Measurements from ENCODE around the gene TRMT112. TPM values are rescaled to one million over a fixed set of nuclear protein-coding genes. Genes with fewer than 3 reads are reported as not detected.
A peak's percentile ranks its signal among the peaks of the same experiment; 100 is the strongest.

TRMT112 gene
- total RNA-seq, 2 donors from 2014 or later, result 60.6 to 67.5 TPM

DNA sequence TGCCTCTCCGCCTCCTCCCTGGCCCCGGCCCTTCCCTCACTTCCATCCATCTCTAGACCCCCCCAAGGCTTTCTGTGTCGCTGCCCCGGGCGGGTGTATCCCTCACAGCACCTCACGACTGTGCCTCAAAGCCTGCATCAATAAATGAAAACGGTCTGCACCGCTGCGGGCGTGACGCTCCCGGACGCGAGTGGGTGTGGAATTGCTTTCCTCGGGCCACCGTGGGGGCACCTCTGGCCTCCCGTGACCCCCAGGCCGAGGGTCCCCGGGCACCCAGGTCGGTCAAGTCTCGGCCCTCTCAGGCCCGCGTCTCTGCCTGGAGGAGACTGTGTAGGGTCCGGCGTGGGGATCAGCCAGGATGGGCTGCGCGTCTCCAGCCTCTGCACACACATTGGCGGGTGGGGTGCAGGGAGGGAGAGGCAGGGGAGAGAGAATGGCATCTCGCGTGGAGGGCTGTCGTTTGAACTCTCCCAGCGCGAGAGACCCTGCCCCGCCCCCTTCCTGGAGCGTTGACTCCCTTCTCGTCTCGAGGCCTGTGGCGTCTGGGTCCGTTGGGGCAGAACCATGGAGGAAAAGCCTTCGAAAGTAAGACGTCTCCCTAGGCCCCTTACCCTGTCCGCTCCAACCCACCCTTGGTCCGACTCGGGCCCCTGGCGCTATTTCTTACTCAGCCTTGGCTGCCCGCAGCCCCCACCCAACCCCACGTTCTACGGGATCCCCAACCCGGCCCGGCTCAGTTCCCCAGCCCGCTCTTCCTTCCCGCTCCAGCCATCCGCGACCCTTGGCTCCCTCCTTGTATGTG is 17.3 kb downstream of the TRMT112 start, which contains the start of gene CATSPERZ:
TSS of gene CATSPERZ (plus strand) at position 512 of the 802 bp plus-strand sequence. CDS start at position 565, 53 bp downstream.
- intact Hi-C loops (cut with DNase I, micrococcal nuclease), result loop anchor here in 1 of 2 donors (10.0 kb wide), 1 partner anchor 95 kb away; the partner anchor contains the start of gene FERMT3
- DNase-seq (peak in 1 of 2 donors; percentile 40), ATAC-seq (no peak)

DNA sequence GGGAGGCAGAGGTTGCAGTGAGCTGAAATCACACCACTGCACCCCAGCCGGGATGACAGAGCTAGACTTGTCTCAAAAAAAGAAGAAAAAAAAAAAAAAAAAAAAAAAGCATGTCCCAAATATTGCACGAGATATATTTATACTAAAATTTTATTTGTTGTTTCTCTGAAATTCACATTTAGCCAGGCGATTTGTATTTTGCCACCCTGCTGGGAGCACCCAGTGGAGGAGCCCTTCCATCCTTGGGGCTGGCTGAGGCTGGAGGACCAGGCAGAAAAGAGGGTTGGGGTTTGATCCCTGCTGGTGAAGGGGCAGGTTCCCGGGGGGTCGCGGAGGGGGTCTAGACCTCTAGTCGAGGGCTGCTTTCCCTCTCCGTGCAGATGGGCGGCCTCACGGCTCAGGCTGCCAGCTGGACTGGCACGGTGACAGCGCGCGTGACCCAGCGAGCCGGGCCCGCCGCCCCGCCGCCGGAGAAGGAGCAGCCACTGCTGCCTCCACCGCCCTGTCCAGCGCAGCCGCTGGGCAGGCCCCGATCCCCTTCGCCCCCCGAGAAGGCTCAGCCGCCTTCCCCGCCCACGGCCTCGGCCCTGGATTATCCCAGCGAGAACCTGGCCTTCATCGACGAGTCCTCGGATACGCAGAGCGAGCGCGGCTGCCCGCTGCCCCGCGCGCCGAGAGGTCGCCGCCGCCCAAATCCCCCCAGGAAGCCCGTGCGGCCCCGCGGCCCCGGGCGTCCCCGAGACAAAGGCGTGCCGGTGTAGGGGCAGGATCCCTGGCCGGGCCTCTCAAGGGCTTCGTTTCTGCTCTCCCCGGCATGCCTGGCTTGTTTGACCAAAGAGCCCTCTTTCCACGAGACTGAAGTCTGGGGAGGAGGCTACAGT is 18.2 kb downstream of the TRMT112 start:
- peak; percentile 32 for ATAC-seq
- intact Hi-C loops (cut with DNase I, micrococcal nuclease), result no loop called here

DNA sequence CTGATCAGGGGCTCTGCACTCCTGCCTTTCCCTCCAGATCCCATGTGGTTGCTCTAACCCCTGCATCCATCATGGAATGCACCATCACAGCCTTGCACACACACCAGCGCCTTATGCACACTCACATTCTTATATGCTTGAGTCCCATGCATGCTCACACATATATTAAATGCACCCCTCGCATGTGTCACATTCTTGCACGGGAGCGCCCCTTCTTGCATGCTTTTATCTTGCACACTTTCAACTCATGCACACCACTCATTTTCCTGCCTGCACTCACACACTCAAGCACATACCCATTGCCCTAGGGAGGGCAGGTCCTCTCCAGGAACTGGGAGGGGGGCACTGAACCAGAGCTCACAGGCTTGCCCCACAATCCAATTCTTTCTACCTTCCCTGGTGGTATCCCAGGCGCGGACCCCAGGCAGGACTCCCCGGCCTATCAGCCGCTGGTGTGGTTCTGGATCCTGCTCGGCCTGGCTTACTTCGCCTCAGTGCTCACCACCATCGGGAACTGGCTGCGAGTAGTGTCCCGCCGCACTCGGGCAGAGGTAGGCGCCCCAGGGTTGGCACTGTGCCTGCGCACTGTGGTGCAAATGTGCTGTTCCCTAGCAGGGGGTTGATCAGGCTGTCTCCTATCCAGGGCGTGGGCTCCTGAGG is 19.5 kb downstream of the TRMT112 start:
- DNase-seq (peak in 1 of 2 donors; percentile 54), ATAC-seq (peak; percentile 15)
- intact Hi-C loops (cut with DNase I, micrococcal nuclease), result no loop called here

More for the DNA sequence above, 18.2 kb downstream of the TRMT112 start:
- DNase-seq, result peak in 1 of 2 donors; percentile 67

DNA sequence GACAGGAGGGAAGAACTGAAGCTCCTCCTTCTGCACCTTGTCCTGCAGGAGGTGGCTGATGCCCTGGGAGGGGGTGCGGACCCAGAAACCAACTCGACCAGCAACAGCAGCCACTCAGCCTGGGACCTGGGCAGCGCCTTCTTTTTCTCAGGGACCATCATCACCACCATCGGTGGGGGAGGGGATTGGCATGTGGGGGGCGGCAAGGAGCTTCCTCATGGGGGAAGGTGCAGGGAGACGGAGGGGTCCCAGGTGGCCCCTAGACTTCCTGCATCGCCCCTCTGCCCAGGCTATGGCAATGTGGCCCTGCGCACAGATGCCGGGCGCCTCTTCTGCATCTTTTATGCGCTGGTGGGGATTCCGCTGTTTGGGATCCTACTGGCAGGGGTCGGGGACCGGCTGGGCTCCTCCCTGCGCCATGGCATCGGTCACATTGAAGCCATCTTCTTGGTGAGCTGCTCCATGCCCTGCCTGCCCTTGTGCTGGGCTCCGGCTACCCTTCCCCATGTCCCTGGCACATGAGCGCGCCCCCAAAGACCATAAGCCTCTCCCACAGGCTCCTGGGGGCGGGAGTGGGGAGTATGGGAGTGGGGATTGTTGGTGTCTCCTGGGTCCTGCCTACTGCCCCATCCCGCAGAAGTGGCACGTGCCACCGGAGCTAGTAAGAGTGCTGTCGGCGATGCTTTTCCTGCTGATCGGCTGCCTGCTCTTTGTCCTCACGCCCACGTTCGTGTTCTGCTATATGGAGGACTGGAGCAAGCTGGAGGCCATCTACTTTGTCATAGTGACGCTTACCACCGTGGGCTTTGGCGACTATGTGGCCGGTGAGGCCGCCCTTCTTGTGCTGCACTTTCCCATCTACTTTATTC is 20.3 kb downstream of the TRMT112 start:
- intact Hi-C loops (cut with DNase I, micrococcal nuclease), result no loop called here
- DNase-seq, result no peak
- no peak for ATAC-seq

DNA sequence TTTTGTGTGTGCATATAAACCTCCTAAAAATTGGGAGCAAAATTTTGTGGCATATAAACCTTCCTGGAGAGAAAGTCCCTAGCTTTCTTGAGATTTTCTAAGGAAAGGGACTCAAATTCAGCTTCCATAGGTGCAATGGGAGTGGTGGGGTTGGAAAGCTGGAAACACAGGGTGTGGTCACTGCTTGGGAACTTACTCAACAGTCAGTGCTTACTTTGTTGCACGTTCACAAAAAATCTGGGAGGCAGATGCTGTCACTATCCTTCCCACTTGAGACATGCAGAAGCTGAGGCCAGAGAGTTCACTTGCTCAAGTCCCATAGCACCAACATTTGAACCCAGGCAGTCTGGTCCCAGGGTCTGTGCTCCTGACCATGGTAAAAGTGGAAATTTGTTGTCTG is 21.1 kb downstream of the TRMT112 start:
- DNase-seq (no peak), ATAC-seq (no peak)
- intact Hi-C loops (cut with DNase I, micrococcal nuclease), result no loop called here

DNA sequence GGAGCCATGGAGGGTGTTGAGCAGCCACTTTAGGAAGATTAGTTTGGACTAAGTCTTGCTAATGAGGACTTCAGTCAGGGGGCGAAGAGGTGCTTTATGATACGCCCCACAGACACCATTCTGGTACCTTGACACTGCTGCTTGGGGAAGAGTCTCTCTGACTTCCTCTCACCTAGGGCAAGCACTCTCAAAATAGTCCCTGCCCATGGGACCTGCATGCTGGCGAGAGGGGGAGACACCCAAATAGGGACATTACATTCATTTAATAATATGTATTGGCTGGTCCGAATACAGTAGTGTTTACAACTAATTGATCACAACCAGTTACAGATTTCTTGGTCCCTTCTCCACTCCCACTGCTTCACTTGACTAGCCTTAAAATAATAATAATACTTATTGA is 21.6 kb downstream of the TRMT112 start:
- intact Hi-C loops (cut with DNase I, micrococcal nuclease), result no loop called here
- no peak for DNase-seq
- ATAC-seq, result no peak

DNA sequence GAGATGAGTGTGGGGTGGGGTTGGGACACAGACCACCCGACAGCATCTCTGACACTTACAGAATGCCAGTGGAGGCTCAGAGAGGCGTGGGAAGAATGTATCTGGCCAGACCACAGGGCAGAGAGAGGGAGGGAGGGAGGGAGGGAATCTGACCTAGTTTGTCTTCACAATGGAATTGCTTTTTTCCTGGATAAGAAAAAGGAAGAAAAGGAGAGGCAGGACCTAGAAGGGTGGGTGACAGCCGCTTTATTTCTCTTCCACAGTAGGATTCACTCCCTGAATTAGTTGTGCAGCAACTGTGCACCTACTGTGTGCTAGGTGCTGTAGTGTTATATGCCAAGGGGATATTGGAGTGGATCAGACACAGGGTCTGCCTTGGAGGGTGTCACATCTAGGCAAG is 22.6 kb downstream of the TRMT112 start:
- DNase-seq, result no peak
- no peak for ATAC-seq
- intact Hi-C loops (cut with DNase I, micrococcal nuclease), result no loop called here

DNA sequence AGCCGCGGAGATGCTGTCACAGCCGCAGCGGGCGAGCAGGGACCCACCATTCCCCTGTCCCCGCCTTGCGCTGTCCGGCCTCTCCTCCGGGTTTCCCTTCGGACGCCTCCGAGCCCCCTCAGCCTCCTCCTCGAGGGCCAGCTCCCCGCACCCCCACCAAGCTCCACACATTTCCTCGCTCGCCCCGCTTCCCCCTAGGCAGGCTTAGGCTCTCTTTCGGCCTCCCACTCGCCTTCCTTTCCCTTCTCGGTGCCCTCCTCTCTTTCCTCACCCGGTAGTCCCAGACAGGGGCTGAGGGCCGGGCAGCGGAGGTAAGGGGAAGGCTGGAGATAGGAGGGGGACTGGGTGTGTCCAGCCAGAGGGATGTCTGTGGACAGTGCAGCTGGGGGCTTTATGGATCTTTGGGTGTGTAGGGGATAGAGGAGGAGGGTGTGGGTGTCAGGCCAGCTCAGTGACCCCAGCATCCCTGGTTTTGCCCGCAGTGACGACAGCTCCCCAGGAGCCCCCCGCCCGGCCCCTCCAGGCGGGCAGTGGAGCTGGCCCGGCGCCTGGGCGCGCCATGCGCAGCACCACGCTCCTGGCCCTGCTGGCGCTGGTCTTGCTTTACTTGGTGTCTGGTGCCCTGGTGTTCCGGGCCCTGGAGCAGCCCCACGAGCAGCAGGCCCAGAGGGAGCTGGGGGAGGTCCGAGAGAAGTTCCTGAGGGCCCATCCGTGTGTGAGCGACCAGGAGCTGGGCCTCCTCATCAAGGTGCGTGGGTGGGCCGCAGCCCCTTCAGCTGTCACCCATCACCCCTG is 24.7 kb downstream of the TRMT112 start:
- intact Hi-C loops (cut with DNase I, micrococcal nuclease), result no loop called here
- ATAC-seq (no peak), DNase-seq (no peak)

DNA sequence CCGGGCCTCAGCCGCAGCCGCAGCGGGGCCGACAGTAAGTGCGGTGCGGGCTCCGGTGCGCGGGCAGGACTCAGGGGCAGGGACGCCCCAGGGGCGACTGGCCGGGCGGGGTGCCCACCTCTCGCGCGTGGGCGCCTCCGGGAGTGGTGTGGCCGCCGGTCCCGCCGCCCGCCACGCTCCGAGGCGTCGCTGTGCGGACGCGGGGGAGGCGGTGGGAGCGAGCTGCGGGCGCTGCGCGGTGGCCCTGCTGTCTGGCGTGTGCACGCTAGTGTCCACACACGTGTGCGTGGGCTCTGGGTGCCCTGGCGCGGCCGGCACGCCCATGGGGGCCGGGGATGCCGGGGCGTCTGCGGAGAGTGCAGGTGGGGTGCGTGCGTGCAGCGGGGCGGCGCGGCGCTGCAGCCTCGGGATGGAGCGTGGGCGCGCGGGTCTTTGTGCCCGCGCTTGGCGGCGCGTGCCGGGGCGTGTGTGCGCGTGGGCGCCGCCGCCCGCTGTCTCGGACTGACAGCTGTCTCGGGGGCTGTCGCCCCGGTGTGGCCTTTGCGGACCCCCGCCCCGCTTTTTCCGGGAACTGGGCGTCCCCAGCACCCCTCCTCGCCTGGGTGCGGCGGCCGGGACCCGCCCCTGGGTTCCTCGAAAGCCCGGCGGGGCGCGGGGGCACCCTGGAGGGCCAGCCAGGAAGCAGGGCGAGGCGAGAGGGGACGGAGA is 25.5 kb downstream of the TRMT112 start:
- peak; percentile 15 for ATAC-seq
- intact Hi-C loops (cut with DNase I, micrococcal nuclease), result no loop called here
- no peak for DNase-seq

DNA sequence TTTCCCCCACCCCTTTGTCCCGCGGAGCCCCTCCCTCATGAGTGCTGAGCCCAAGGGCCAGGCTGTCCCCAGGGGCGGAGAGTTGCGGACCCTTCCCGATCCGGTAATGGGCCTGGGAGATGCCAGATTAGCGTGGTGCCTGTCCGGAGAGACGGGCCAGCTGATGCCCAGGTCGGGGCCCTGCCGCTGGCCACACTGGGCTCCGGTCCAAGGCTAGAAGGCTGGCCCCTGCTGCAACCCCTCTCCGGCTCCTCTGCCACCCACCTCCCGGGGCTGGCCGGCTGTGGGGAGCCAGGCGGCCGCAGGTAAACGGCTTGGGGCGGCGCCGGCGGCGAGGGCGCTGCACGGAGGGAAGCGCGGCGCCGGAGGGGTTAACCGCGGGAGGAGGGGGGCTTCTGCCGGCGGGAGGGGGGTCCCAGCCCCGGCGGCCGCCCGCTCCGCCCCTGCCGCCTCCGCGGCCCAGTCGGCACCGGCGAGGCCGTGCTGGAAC is 26.1 kb downstream of the TRMT112 start, which contains the start of gene KCNK4:
TSS of gene KCNK4 (plus strand) at position 41 of the 490 bp plus-strand sequence. CDS start 1,717 bp downstream, outside the sequence.
- intact Hi-C loops (cut with DNase I, micrococcal nuclease), result no loop called here
- DNase-seq (no peak), ATAC-seq (no peak)

DNA sequence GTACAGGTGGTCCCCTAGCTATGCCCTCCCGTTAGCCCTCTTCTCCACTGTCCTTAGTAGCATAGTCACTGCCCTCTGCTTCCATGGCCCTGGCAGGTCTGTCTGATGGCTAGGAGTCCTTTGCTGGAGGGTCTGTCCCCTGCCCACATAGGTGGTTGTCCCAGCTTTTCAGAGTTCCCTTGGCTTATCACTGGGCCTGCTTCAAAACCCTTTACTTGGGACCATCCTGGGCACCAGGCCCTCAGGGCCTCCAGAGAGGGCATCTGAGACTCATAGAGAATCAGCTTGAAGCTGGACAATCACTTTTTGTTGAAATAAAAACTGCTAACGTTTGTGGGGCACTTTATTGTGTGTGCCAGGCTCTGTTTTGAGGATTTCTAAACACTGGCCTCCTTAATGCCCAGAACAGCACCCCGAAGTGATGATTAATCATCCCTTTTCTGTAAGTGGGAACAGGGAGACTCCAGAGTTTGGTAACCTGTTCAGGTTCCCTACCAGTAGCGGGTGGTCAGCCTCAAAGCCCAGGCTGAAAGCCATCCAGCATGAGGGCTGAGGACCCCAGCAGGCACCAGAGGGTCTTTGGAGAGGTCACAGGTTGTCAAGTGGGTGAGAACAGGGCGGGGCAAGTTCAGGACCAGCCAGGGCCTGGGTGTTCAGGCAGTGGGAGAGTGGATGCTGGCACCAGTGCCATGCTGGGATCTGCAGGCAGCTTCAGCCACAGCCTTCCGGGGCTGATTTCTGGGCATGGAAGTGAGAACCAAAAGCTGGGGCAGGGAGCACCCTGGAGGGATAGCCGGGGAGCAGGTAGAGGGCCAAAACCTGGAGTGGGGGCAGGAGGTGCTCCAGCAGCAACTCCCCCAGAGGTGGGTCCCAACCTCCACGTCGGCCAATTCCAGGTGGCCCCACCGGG is 26.8 kb downstream of the TRMT112 start:
- DNase-seq, result no peak
- intact Hi-C loops (cut with DNase I, micrococcal nuclease), result no loop called here

DNA sequence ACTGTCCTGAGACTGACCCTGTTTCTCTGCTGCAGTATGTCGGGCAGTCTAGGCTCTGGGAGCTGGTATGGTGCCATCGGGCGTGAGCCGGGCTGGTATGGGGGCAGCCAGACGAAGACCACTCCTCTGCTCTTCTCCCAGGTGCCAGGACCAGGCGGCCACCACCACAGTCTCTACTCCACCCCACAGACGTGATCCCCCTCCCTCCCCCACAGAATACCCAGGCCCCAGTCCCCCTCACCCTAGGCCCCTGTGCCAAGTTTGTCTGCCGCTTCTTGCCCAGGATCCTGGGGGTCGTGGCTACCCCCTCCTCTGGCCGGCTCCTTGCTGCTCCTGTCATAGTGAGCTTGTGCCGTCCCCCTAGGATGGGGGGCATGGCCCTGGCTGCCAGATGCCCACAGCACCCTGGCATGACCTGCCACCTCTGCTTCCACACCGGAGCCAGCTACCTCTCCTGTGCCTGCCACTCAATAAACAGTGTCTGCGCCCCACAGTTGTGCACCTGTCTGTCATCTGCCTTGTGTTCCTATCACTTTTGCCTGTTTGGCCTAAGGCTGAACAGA is 28.3 kb downstream of the TRMT112 start:
- intact Hi-C loops (cut with DNase I, micrococcal nuclease), result loop anchor here in 1 of 2 donors (10.0 kb wide), 1 partner anchor 84 kb away; the partner anchor contains the start of gene FERMT3
- DNase-seq, result no peak
- no peak for ATAC-seq

More for the DNA sequence above, 26.8 kb downstream of the TRMT112 start:
- no peak for ATAC-seq

DNA sequence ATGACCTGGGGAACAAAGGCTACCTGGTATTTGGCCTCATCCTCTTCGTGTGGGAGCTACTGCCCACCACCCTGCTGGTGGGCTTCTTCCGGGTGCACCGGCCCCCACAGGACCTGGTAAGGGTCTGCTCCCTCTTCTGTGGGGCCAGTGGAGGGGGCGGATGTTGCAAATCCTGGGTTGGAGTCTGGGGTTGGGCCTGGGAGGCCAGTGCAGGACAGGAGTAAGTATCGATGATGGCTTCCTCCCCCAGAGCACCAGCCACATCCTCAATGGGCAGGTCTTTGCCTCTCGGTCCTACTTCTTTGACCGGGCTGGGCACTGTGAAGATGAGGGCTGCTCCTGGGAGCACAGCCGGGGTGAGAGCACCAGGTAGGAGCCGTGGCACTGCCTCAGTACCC is 29.0 kb downstream of the TRMT112 start:
- intact Hi-C loops (cut with DNase I, micrococcal nuclease), result loop anchor here in 1 of 2 donors (10.0 kb wide), 1 partner anchor 84 kb away; the partner anchor contains the start of gene FERMT3
- ATAC-seq (no peak), DNase-seq (no peak)

DNA sequence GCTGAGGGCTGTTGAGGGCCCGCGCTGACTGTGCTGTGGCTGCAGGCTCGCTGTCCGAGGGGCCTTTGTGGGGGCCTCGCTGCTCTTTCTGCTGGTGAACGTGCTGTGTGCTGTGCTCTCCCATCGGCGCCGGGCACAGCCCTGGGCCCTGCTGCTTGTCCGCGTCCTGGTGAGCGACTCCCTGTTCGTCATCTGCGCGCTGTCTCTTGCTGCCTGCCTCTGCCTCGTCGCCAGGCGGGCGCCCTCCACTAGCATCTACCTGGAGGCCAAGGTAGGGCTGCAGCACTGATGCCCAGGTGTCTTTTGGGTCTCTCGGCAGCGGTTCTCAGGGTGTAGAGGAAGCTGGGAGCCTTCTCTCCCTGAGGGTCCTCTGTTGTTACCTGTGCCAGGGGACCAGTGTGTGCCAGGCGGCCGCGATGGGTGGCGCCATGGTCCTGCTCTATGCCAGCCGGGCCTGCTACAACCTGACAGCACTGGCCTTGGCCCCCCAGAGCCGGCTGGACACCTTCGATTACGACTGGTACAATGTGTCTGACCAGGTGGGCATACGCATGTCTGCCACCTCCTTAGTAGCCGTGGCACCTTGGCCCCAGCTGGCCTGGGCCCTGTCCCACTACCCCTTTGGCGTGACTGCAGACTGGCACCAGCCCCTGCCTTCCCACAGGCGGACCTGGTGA is 29.5 kb downstream of the TRMT112 start:
- DNase-seq (peak in 1 of 2 donors; percentile 26), ATAC-seq (no peak)
- intact Hi-C loops (cut with DNase I, micrococcal nuclease), result loop anchor here in 1 of 2 donors (10.0 kb wide), 1 partner anchor 83 kb away; the partner anchor contains the start of gene FERMT3
